ENCODE results near the gene GPBAR1.
A peak's percentile ranks its signal among the peaks of the same experiment; 100 is the strongest.

GPBAR1 gene, protein sequence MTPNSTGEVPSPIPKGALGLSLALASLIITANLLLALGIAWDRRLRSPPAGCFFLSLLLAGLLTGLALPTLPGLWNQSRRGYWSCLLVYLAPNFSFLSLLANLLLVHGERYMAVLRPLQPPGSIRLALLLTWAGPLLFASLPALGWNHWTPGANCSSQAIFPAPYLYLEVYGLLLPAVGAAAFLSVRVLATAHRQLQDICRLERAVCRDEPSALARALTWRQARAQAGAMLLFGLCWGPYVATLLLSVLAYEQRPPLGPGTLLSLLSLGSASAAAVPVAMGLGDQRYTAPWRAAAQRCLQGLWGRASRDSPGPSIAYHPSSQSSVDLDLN

DNA sequence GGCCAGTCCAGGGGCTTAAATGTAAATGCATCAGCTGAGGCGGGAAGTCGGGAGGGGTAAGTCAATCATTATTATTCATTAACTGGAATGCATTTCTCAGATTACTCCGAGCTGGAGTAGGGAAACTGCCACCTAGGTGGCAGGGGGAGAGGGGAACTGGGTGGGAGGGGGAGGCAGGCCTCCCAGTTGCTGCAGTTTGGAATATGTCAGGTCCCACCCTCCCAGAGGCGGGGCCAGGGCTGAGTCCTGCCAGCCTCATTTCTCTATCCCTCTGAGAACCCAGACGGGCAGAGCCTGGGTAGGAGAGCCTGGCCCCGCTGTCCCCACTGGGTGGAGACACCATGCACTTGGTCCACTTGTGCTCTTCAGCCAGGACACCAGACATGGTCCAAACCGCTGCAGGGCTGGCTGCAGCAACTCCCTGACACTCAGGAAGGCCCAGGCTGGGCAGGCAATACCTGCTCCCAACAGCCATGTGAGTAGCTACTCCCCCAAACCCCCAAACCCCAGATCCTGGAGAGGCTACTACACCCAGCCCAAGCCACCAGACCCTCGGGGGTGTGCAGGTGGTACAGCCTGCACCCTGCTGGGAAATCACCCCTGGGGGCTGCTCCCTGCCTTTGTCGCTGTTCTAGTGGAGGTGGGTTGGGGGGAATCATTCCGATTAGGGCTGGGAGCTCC lies at the start of gene GPBAR1:
Gene GPBAR1 (plus strand): TSS at position 274 of the 681 bp plus-strand sequence. CDS start 1,710 bp downstream, outside the sequence.
- DNase-seq (ENCODE audit: low spot score): no peak

DNA sequence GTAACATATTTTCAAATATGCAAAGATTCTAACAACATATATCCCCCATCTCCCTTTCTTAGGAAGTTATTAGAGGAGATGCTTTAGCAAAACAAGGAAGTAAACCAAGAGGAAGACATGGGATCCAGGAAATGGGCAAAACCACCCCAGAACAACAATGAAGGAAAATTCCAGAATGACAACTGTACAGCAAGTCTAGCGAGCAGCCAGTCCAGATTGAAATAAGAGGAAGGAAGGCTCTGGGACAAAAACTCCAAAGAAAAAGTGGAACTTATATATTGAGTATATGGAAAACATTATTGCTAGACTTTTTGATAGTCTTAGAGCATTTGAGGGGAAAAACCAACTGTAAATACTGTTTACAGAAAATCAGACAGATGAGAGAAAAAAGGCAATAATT lies 46.7 kb upstream of the GPBAR1 start:
- no peak for DNase-seq (ENCODE audit: low spot score)

DNA sequence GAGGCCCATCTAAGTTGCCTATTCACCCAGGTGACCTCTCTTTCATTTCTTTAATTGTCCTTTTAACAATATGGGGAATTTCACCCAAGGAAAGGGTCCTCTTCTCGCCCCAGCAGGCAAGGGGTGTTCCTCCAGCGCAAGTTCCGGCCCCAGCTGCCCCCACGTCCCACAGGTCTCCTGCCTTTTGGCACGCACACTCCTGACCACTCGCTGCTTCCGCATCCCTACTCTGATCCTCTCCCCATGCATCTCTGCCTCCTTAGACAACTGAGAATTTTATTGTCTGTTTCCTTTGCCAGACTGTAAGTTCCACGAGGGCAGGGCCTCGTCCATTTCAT lies 44.5 kb upstream of the GPBAR1 start:
- no peak for DNase-seq (ENCODE audit: low spot score)

DNA sequence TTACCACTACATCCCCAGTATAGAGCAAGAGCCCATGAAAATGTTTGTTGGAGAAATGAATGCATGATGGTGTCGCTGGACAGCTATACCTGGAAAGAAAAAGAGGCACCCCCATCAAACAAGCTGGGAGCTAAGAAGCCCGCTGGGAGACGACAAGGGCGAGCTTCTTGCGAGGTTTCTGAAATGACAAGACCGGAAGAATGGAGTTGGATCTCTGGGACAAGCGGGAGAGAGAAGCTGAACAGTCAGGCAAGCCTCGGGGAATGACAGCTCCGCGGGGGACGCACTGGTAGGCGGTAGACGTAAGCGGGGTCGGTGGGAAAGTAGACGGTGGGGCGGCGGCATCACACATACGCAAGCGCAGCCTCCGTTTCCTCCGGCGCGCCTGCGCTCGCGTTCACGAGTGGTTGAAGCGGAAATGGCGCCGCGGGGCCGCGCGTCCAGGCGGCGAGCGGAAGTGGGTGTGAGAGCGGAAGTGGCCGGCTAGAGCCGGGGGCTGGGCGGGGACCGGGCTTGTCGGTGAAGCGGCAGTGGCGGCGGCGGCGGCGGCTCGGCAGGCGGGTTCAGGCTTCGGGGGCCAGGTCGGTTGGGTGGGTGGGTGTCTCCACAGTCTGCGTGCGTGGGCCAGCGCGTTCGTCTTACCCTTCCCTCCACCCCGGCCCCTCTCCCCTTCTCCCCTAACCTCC lies 44.0 kb upstream of the GPBAR1 start, which contains the start of gene ARPC2:
Gene ARPC2 (plus strand): TSS at position 516 of the 686 bp plus-strand sequence. CDS start 282 bp downstream, outside the sequence.
- peak; percentile 99 for DNase-seq (ENCODE audit: low spot score)

DNA sequence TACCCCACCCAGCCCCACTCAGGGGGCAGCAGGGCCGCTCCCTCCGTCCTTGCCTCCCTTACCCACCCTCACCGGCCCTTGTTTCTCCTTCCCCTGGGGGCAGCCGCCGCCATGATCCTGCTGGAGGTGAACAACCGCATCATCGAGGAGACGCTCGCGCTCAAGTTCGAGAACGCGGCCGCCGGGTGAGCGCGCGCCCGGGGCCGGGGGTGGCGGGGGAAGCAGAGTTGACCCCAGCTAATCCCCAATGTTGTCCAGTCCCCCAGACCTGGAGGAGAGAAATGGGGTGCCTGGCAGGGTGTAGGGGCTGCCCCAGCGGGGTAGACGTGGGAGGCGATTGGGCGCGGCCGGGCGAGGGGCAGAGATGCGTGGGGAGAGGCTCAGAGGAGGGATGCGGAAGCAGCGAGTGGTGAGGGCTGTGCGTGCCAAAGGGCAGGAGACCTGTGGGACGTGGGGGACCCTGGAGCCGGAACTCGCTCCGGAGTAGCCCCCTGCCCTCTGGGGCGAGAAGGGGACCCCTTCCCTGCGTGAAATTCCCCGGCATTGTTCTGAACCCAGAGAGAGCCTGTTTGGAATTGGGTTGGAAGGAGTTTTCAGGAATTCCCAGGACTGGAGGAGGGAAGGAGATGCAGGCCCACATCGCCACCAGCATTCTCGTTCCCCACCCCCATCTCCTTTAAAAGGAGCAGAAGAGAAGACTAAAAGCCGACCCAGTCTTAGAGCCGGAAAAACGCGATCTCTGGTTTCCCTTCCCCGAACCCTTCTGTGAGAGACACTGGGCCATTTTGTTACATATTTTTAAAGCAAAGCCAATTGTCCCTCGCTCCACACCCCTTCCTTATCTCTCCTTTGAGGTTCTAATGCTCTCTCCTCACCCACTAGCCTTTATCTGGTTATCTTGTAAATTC lies 43.2 kb upstream of the GPBAR1 start:
- peak; percentile 61 for DNase-seq (ENCODE audit: low spot score)

DNA sequence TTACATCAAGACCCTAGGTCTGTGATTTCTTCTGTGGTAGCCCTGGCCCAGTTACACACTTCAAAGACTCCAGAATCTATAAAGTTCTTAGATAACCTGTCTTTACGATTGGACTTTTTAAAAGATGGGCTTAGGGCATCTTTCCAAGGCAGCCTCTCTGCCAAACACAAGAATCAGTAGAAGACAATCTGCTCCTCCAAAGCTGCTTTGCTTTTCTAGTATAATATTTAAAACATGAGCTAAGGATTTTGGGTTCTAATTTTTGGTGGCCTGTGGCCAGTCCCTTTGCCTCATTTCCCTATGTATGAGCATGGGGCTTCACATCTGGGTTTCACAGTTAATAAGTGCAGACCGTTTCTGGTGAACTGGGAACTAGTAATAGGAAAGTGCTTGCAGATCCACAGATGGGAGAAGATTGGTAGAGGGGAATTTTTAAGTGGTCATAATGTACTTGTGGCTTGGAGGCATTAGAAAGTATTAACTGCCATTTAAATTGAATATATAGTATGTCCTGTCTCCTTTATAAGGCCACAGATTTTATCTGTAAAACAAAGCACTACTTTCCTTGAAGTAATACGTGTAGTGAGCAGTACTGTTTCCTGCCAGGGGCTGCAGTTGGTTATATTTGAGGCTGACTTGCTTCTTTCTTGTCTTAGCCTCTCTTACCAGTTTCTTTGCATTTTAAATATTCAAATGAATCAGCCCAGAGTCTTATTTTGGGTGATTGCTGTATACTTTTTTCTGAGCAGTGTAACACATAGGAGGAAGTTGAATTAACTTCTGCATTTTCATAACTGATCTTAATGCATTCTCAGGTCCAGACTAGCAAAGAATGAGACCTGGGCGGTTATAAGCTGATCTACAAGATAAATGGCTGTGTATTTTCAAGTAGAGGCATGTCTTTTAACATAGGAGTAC lies 42.3 kb upstream of the GPBAR1 start:
- DNase-seq (ENCODE audit: low spot score): no peak

DNA sequence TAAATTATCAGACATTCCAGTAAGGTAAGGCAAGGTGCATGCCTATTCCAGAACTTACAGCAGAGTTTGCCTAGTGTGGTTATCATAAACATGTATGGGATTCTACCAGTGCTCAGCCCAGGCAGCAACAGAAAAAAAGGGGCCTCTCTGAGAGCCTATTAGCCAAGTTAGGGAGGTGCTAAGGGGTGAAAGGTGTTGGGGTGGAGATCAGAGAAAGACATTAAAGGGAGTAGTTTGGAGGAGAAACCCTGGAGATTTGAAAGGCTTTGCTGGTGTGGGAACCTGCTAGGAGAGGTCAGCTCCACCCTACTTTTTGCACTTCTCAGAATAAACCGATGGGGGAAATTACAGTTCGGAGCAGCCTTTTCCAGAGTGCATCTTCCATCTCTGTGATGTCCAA lies 40.9 kb upstream of the GPBAR1 start:
- no peak for DNase-seq (ENCODE audit: low spot score)

DNA sequence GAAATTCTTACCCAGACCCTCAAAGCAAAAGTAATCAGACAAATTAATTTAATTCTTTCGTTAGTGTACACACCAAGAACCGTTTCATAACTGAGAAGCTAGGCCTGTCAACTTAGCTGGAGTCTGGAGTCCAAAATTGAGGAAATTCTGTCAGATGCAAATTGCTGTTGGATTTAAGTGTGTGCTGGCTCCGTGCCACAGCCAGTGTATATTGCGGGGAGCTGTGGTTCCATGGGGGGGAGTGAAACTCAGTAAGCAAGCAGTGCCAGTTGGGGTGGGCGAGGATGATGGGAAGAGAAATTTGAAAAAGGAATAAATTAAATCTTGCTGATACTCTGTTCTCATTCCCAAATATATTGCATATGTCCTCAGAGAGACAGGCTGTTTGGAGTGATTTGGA lies 39.8 kb upstream of the GPBAR1 start:
- no peak for DNase-seq (ENCODE audit: low spot score)

DNA sequence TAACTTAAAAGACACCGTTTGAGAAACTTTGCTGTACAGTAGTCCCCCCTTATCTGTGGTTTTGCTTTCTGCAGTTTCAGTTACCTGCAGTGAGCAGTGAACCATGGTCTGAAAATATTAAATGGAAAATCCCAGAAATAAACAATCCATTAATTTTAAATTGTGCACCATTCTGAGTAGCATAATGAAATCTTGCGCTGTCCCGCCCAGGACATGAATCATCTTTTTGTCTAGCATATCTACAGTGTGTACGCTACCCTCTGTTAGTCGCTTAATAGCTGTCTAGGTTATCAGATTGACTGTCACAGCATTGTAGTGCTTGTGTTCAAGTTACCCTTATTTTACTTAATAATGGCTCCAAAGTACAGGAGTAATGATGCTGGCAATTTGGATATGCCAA lies 37.8 kb upstream of the GPBAR1 start:
- DNase-seq (ENCODE audit: low spot score): no peak

DNA sequence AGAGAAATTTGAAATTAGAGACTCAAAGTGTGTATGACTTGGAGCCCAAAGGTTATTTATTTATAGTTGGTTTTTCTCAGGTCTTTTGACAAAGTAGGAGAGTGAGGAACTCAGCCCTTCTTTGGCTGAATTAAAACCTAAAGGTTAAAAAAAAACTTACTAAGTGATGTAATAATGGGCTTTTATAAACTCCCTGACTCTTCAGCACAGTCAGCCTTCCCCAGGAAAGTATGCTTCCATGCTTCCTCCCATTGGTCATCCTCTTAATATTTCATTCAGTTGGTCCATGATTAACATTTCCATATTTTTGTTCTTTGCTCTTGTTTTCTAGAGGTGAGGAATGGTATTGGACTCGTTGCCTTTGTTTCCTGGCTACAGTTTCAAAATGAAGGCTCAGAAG lies 36.6 kb upstream of the GPBAR1 start:
- DNase-seq (ENCODE audit: low spot score): no peak

DNA sequence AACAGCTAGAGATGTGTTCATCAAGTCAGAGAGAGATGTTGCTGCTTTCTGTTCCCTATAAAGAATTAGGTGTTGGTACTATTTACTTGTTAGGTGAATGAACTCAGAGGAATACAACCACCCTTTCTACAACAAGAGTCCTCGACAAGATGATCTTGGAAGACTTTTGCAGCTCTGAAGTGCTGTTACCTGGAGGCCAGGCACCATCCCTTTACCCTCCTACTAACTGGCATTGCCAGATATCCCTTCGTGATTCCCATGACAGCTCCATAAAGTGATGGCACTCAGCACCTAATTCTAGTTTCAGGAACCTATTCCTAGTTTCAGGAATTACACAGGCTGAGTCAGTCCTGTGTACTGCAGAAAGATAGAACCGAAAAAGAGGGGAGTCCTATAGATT lies 33.9 kb upstream of the GPBAR1 start:
- DNase-seq (ENCODE audit: low spot score): no peak

DNA sequence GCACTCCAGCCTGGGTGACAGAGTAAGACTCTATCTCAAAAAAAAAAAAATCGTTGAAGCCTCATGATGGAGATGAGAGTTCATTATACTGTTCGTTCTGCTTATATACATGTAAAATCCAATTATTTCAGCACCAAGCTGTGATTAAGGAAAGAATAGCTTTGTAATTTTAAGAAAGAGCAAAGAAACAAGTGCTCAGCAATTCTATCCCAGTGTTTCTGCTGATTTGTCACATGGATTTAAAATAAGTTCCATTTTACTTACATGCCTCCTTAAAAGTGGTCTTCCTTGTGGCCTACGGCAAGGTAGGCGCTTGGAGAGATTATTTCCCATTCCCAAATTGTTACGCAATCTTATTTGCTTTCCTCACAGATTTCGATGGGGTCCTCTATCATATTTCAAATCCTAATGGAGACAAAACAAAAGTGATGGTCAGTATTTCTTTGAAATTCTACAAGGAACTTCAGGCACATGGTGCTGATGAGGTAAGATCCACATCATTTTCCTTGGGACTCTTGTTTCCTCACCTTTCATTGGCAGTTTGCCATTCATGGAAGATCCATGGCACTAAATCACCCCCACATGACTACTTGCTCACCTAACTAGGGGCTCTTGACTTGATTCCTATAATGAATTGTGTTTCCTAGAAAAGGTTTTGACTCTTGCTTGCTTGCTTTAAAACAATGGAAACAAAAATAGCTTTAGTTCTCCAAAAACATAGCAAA lies 32.3 kb upstream of the GPBAR1 start:
- DNase-seq (ENCODE audit: low spot score): no peak

DNA sequence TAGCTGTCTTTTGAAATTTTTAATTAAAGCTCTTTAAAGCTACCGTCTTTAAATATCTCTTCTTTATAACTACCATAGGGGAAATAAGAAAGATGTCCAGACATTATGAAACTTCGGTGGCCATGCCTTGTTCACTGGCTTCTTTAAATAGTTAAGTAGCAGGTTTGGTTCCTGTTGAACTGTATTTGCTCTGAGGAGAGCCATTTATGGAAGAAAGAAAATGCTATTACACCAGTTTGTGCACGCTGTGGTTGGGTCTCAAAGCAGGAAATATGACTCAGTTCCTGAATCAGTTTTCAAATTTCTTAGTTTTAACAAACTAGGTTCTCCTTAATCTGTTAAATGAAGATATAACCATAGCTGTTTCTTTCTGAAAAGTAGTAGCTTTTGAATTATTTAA lies 31.6 kb upstream of the GPBAR1 start:
- DNase-seq (ENCODE audit: low spot score): peak; percentile 72

DNA sequence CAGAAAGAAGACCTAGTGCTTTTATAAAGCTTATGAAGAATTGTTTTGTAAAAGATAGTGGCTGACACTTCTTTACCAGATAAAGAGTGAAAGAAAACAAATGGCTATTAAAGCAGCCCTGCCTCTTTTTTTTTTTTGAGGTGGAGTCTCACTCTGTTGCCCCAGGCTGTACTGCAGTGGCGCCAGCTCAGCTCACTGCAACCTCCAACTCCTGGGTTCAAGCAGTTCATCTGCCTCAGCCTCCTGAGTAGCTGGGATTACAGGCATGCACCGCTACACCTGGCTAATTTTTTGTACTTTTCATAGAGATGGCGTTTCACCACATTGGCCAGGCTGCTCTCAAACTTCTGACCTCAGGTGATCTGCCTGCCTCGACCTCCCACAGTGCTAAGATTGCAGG lies 31.0 kb upstream of the GPBAR1 start:
- DNase-seq (ENCODE audit: low spot score): no peak

DNA sequence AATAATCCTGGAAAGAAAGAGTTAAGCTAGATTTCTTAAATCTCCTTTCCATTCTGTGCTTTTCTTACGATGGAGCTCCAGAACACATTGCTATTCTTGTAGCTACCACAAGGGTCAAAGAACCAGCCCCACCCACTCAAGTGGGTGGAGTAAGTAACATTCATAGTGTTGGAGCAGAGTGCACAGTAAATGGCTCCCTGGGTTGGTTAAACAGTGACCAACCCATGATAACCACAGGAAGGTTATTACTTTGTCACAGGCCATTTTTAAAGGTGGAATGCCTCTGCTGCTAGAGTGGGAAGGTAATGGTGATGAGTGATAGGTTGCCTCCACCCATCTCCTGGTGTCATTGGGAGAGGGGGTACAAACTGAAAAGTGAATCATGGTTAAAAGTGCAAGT lies 29.9 kb upstream of the GPBAR1 start:
- DNase-seq (ENCODE audit: low spot score): peak; percentile 37

DNA sequence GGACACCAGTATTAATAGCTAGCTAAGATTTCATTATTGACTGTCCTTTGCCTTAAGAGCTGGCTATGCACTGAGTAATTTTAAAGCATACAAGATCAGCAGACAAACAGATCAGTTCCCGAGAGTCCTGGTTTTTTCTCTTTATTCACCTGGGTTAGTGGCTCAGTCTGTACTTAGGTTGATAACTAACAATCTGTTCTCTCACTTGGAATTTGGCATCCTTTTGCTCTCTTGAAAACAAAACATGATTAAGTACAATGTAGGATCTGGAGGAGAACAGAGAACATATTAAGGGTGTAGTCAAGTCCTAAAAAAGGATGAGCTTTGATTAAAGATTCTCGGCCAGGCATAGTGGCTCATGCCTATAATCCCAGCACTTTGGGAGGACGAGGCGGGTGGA lies 27.3 kb upstream of the GPBAR1 start:
- no peak for DNase-seq (ENCODE audit: low spot score)

DNA sequence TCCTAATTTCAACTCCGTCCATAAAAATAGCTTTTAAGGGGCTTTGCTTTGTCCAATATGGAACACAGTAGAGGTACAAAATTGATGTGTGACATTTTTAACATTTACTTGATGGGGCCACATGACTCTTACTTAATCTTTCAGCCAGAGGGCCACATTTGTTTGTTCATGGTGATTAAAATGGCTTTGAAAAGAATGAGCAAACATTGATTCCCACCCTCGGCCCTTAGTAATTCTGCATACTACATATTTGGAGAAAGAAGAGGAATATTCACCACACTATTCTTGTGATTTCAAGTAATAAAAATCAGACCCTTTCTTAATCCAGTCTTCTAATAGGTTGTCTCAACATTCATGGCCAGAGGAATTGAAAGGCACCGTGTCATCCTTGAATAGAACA lies 26.3 kb upstream of the GPBAR1 start:
- no peak for DNase-seq (ENCODE audit: low spot score)

DNA sequence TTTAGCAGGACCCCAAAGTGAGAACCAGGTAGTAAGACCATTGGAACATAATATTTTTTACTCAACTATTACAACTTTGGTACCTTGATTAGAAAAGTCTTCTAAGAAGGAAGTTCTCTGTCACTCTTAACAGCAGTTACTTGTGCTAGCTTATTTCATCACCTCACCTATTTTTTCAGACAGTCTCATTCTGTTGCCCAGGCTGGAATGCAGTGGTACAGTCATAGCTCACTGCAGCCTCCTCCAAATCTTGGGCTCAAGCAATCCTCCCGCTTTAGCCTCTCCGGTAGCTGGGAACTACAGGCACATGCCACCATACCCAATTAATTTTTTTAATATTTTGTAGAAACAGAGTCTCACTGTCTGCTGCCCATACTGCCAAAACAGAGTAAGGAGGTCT lies 25.8 kb upstream of the GPBAR1 start:
- no peak for DNase-seq (ENCODE audit: low spot score)

DNA sequence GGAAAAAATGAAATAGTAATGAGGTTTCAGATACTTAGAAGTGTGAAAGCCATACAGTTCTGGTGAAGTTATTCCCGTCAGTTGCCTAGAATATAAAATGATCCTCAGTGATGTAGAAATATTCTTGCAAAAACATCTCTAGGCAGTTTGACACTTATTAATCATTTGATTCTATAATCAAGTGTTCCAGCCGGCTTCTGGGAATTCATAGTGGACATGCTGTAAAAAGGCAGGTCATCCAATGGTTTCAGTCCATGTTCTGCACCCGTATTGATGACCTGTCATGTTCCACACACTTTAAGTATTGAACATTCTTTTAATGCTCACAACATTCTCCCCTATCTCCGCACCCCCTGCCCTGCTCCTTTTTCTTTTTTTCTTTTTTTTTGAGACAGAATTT lies 24.0 kb upstream of the GPBAR1 start:
- DNase-seq (ENCODE audit: low spot score): no peak

DNA sequence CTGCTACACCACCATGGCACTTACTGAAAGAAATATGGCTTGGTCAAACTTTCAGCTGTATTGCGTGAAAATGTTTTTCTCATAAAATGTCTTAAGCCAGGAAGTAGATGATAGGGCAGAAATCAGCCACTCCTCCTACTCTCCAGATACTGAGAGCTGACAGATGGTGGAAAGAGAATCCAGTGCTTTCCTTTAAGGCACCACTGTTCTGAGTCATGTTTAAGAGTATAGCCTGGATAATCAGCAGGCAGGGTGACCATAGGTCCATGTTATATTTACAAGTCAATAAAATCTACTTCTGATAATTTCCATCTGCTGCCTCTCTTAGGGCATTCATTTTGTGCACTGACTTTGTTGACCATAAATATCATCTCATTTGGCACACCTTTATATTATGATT lies 21.9 kb upstream of the GPBAR1 start:
- DNase-seq (ENCODE audit: low spot score): no peak

Data from AG20443 (cell line).